GM21528 (cell line): ENCODE measurements around the gene ZNF722.
"Not testable (repeated sequence)": the region's sequence is repeated elsewhere in the genome, so short reads cannot be mapped to it uniquely, and the experiment has no call there.

Experiments used
- ATAC-seq: cut with Tn5 transposase; IDR thresholded peaks from one replicate; pipeline ENCODE4 v1.9.1; 2021; ENCODE audit warnings: mild to moderate bottlenecking, moderate library complexity; ENCODE audit not compliant: unreplicated experiment, low FRiP score

Gene ZNF722

DNA sequence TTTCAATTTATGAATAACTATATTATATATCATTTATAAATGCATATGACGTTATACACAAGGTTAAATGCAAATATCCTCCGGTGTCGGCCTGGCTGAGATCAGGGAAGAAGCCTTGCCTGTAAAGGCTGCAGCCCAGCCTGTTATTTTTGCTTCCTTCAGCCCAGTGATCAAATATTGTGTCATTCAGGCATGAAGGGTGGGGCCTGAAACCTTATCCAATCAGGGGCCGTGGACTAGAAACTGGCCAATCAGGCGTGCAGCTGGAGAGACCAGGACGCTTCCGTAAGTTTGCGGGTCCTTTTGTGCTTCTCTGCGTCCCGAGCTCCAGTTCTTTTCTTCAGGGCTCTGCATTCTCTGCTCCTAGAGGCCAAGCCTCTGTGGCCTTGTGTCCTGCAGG, at the start of gene ZNF722:
ZNF722 (plus strand) TSS at position 301 of the 400 bp plus-strand sequence. CDS start 113 bp downstream, outside the sequence.
- ATAC-seq, result no peak

DNA sequence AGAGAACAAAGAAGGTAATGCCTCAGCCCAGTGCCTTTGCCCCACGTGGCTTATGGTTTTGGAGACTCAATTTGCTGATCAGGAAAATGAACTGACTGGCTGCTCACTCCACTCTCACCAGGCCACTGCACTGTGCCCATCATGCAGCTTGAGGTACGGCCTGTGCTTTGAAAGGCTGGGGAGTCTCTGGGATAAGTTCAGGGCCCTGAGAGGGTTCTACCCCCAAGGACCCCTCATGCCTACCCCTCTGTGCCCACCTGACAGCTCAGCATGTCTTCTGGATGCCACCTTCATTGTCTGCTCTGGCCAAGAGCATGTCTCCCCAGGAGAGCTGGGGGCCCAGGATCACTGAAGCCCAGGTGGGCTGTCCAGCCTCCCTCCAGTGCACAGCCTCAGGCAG, 45.5 kb upstream of the ZNF722 start:
- ATAC-seq, result no peak

DNA sequence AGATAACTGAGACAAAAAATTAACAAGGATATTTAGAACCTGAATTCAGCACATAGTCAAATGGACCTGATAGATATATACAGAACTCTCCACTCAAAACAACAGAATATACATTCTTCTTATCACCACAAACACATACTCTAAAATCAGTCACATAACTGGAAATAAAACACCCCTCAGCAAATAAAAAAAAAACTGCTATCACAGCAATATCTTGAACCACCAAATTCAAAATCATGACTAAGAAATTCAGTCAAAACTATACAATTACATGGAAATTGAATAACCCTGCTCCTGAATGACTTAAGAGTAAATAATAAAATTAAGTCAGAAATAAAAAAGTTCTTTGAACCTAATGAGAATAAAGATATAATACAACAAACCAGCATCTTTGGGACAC, 30.0 kb upstream of the ZNF722 start:
- no peak for ATAC-seq

DNA sequence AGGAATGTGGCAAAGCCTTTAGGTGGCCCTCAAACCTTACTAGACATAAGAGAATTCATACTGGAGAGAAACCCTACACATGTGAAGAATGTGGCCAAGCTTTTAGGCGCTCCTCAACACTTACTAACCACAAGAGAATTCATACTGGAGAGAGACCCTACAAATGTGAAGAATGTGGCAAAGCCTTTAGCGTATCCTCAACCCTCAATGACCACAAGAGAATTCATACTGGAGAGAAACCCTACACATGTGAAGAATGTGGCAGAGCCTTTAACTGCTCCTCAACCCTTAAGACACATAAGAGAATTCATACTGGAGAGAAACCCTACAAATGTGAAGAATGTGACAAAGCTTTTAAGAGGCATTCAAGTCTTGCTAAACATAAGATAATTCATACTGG, 16.8 kb downstream of the ZNF722 start:
- ATAC-seq, result not testable (repeated sequence)

DNA sequence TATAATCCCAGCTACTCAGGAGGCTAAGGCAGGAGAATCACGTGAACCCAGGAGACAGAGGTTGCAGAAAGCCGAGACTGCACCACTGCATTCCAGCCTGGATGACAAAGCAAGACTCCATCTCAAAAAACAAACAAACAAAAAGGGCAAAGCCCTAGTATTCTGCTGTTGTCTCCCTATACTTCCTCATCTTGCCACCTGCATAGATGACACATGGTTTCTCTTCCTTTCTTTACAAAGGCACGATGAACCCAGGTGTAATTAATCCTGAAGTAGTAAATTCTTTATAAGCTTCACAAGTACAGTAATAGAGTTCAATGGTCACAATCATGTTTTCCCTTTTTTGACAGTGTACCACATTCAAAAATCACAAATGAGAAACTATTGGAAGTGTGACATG, 36.7 kb downstream of the ZNF722 start:
- ATAC-seq, result no peak

DNA sequence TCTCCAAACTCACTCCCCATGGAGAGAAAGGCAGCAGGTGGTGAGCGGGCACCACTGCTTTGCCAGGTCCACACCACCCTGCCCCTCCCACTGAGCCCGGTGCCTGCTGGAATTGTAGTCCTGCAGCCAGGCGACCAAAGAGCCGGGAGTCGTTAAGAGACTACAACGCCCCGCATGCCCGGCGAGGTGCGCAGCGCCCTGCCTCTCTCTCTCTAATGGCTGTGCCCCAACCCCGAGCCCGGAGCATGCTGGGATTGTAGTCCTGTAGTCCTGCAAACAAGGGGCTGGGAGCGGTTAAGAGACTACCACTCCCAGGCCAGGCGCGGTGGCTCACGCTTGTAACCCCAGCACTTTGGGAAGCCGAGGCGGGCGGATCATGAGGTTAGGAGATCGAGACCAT, 38.4 kb downstream of the ZNF722 start:
- no peak for ATAC-seq

DNA sequence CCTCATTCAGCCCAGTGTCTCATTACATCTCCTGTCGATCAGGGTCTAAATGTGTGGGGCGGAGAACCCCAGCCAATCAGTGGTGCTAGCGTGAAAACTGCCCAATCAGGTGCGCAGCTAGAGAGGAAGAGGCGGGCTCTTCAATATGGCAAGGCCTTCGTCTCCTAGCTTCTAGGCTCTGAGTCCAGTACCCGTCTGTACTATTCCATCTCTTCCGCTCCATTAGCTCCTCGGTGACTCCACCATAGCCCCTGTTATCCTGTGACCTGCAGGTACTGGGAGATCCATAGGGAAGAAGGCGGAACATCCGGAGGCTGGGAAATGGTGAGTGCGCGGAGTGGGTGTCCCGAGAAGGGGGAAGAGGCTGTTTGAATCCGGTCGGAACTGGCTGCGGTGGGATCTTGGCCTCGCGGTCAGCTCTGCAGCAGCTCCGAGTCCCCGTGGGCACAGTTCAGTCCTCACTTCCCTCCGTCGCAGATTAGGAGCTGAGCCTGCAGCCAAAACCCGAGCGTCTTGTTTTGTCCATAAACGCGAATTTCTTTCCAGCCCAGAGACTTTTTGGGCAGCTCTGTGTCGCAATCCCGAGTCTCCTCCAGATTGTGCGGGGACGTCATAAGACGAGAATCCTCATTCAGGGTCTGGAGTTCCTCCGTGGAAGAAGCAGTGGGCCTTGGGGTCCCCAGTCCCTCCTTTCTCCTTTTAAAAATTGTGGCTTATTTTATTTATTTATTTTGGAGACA, 46.8 kb downstream of the ZNF722 start, which contains the start of gene ZNF727:
ZNF727 (plus strand) TSS at position 134 of the 740 bp plus-strand sequence; CDS start at position 322, 188 bp downstream.
- no peak for ATAC-seq

DNA sequence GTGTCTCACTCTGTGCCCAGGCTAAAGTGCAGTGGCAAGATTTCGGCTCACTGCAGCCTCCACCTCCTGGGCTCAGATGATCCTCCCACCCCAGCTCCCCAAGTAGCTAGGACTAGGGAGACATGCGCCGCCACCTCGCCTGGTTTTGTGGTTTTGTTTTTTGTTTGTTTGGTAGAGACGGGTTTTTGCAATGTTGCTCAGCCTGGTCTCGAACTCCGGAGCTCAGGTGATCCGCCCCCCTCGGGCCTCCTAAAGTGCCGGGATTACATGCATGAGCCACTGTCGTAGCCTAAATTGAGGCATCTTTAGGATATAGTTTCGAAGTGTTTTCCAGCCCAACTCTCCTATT, 47.4 kb downstream of the ZNF722 start:
- no peak for ATAC-seq
